Endothelial cell of umbilical vein (primary cell): Measurements from ENCODE around the gene MAML2. TPM values are rescaled to one million over a fixed set of nuclear protein-coding genes. Genes with fewer than 3 reads are reported as not detected.

Source experiments
- BruUV-seq: library from RNA; stranded (reverse); fragments of 400-500 nt; replicated peaks from 2 replicates; lab custom pipeline; 2021; lab: Mats Ljungman, UMichigan
- CTCF ChIA-PET: fragments of 300-600, 350-600 bp; sonication (Branson Sonifier 250); formaldehyde crosslinking; loops from one replicate; lab custom pipeline; 2021; ENCODE audit warnings: antibody characterized with exemption, inconsistent platforms; lab: Charles Lee
- POLR2A ChIA-PET: fragments of 300-600, 350-600 bp; sonication (Branson Sonifier 250); formaldehyde crosslinking; loops from one replicate; lab custom pipeline; 2021; ENCODE audit warnings: antibody characterized with exemption, inconsistent platforms; lab: Charles Lee
- DNase-seq: peaks from one replicate; pipeline ENCODE4 v3.0.0-alpha.2; 2011; ENCODE audit warnings: low read depth, low spot score
- FAIRE-seq: peaks from 2 replicates; lab custom pipeline; 2011; peaks lifted over from hg19 to GRCh38; lab: Jason Lieb, UNC
- H2AFZ ChIP-seq: 2 replicates; pipeline ENCODE4 v1.6.0; 2012; ENCODE audit warnings: low read depth, low read length, control low read depth, inconsistent platforms
- H3K27ac ChIP-seq: 2 replicates; pipeline ENCODE4 v1.5.1; 2011; ENCODE audit warnings: low read depth, mild to moderate bottlenecking, control low read depth, low read length, moderate library complexity; ENCODE audit not compliant: insufficient read depth
- H3K27me3 ChIP-seq, 2 experiments: 2 replicates each; pipeline versions ENCODE4 v1.6.0 to v1.6.1; 2011; ENCODE audit warnings: low read length in 2 of 2, mixed read lengths in 1 of 2; ENCODE audit not compliant: control insufficient read depth in 2 of 2, insufficient read depth in 2 of 2
- H3K36me3 ChIP-seq, 2 experiments: 2 replicates in 1 of 2; 3 replicates in 1 of 2; pipeline ENCODE4 v1.5.1; 2011; ENCODE audit warnings: low read length in 2 of 2, mild to moderate bottlenecking in 1 of 2, moderate library complexity in 1 of 2; ENCODE audit not compliant: control insufficient read depth in 2 of 2, insufficient read depth in 2 of 2; ENCODE audit errors: extremely low read depth in 1 of 2
- H3K4me1 ChIP-seq: 3 replicates; pipeline ENCODE4 v1.5.1; 2011; ENCODE audit warnings: mild to moderate bottlenecking, low read length; ENCODE audit not compliant: control insufficient read depth, insufficient read depth; ENCODE audit errors: extremely low read depth
- H3K4me2 ChIP-seq: 2 replicates; pipeline ENCODE4 v1.6.1; 2011; ENCODE audit warnings: low read length, control low read depth, mixed read lengths; ENCODE audit not compliant: insufficient read depth
- H3K4me3 ChIP-seq, 3 experiments: fragments of 200-600 bp in 1 of 3; sonication (generic), shearing (Covaris generic) in 1 of 3; replicated peaks in 1 of 3; 2 replicates each; pipeline ENCODE4 v1.5.1; 2011 to 2016; ENCODE audit warnings: control low read depth in 3 of 3, low read length in 3 of 3, mild to moderate bottlenecking in 2 of 3, inconsistent platforms in 1 of 3, low read depth in 1 of 3, moderate library complexity in 1 of 3; ENCODE audit not compliant: insufficient read depth in 1 of 3
- H3K79me2 ChIP-seq: 2 replicates; pipeline ENCODE4 v1.6.0; 2012; ENCODE audit warnings: low read length, inconsistent platforms; ENCODE audit not compliant: control insufficient read depth, insufficient read depth
- H3K9ac ChIP-seq: replicated peaks from 2 replicates; pipeline ENCODE3; 2011; ENCODE audit warnings: low read length, control low read depth; ENCODE audit not compliant: insufficient read depth; ENCODE audit errors: extremely low read depth
- H3K9me1 ChIP-seq: replicated peaks from 3 replicates; pipeline ENCODE4 v1.6.0; 2011; ENCODE audit warnings: mild to moderate bottlenecking, low read length; ENCODE audit not compliant: control insufficient read depth, insufficient read depth; ENCODE audit errors: extremely low read depth
- H3K9me3 ChIP-seq: replicated peaks from 2 replicates; pipeline ENCODE4 v1.5.1; 2012; ENCODE audit warnings: low read length, inconsistent platforms; ENCODE audit not compliant: control insufficient read depth, insufficient read depth
- H4K20me1 ChIP-seq: replicated peaks from 2 replicates; pipeline ENCODE3; 2011; ENCODE audit warnings: mild to moderate bottlenecking, low read length; ENCODE audit not compliant: control insufficient read depth, insufficient read depth; ENCODE audit errors: extremely low read depth
- CTCF ChIP-seq, 2 donors: IDR thresholded peaks; 1 replicate in 1 of 2; 2 replicates in 1 of 2; pipeline ENCODE4 v1.5.1; 2011; ENCODE audit warnings: low read length in 2 of 2, mild to moderate bottlenecking in 2 of 2, moderate library complexity in 2 of 2, control low read depth in 1 of 2, inconsistent platforms in 1 of 2, low read depth in 1 of 2; ENCODE audit not compliant: insufficient read depth in 1 of 2; ENCODE audit errors: extremely low read depth in 1 of 2
- EZH2 ChIP-seq: IDR thresholded peaks from 2 replicates; pipeline ENCODE4 v1.6.1; 2012; ENCODE audit warnings: borderline replicate concordance, low read depth, mild to moderate bottlenecking, moderate library complexity, low read length, inconsistent platforms; ENCODE audit not compliant: severe bottlenecking
- FOS ChIP-seq: IDR thresholded peaks from 2 replicates; pipeline ENCODE4 v1.6.1; 2011; ENCODE audit warnings: mild to moderate bottlenecking, low read length, moderate library complexity, borderline replicate concordance; ENCODE audit not compliant: insufficient read depth
- MYC ChIP-seq: IDR thresholded peaks from one replicate; pipeline ENCODE4 v1.6.1; 2011; ENCODE audit warnings: mild to moderate bottlenecking, low read depth, low read length
- dilution Hi-C: fragments of 300-500 bp; cut with MboI; formaldehyde crosslinking; loops from one replicate; pipeline ENCODE4 v1.15.0; 2019; ENCODE audit warnings: low sequenced_read_pairs; ENCODE audit not compliant: extremely low pct_ligation_motif_present
- intact Hi-C: fragments of 100-400 bp; cut with micrococcal nuclease; formaldehyde crosslinking; loops from one replicate; pipeline ENCODE4 v1.10.0; 2022
- polyA plus RNA-seq, 4 experiments: library from polyadenylated mRNA; depleted of rRNA in 3 of 4; stranded (reverse) in 3 of 4; unstranded in 1 of 4; fragments of >200 nt; gene quantifications; 2 replicates each; pipeline versions ENCODE4 v1.2.1 to v1.2.3, GENCODE V29; 2011 to 2012; ENCODE audit warnings: missing spikeins in 1 of 4
- total RNA-seq: library from RNA; stranded (reverse); gene quantifications from 2 replicates; pipeline ENCODE4 v1.2.3, GENCODE V29; 2021
- TF ChIP-seq, protein P1 (sequence below): IDR thresholded peaks from 2 replicates; pipeline ENCODE4 v1.6.1; 2011; ENCODE audit not compliant: insufficient read depth, insufficient read length

MAML2 gene
- total and polyA plus RNA-seq, 2 donors (not counting 3 experiments of a cell fraction or from before 2014, with no cell fraction given), result 12.4 to 16.8 TPM

- H2AFZ ChIP-seq, result no peak overlapping the region
- TF ChIP-seq CTCF (IDR thresholded peaks at IDR 0.05; ENCODE audit: extremely low read depth in 1 of 2, insufficient read depth in 1 of 2, low read depth in 1 of 2, low read length in 2 of 2), result no peak
- no peak for TF ChIP-seq EZH2
- TF ChIP-seq FOS, result no peak
- no peak for TF ChIP-seq MYC
- TF ChIP-seq, protein P1, sequence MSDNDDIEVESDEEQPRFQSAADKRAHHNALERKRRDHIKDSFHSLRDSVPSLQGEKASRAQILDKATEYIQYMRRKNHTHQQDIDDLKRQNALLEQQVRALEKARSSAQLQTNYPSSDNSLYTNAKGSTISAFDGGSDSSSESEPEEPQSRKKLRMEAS, result no peak
- H3K27me3 ChIP-seq, result no peaks in the 10 kb centered on the region
- CTCF ChIA-PET, result interaction anchor here (1.1 to 2.5 kb wide), 4 partner anchors 38 to 94 kb away, joined by 3 to 7 read pairs (median 4); partner anchors contain the start of gene MAML2
- POLR2A ChIA-PET, result interaction anchor here (0.6 kb wide), 1 partner anchor 11 kb away, joined by 3 read pairs; no protein-coding TSS in a partner anchor
- DNase-seq (no peak), FAIRE-seq (no peak)
- no peak overlapping the region for H3K4me3 ChIP-seq
- intact Hi-C loops (no loop called here), dilution Hi-C loops (no loop called here)
- H3K4me1 ChIP-seq, result peaks cover 26% of the 10 kb centered on the region
- H4K20me1 ChIP-seq, result no peaks in the 10 kb centered on the region
- H3K9ac ChIP-seq, result no peak overlapping the region
- no peaks in the 10 kb centered on the region for H3K36me3 ChIP-seq
- no TSS peak for BruUV-seq
- no peaks in the 10 kb centered on the region for H3K9me1 ChIP-seq
- no peak overlapping the region for H3K4me2 ChIP-seq
- H3K9me3 ChIP-seq, result no peaks in the 10 kb centered on the region
- no peak overlapping the region for H3K27ac ChIP-seq
- peaks cover 6% of the 10 kb centered on the region for H3K79me2 ChIP-seq
These were observed 43.7 kb downstream of the MAML2 start for GRCh38 chr11:96299155-96299888.
